ENCODE measurements around the gene TAAR2. TPM values are rescaled to one million over a fixed set of nuclear protein-coding genes. Genes with fewer than 3 reads are reported as not detected.

Gene TAAR2
- not detected for total RNA-seq

DNA sequence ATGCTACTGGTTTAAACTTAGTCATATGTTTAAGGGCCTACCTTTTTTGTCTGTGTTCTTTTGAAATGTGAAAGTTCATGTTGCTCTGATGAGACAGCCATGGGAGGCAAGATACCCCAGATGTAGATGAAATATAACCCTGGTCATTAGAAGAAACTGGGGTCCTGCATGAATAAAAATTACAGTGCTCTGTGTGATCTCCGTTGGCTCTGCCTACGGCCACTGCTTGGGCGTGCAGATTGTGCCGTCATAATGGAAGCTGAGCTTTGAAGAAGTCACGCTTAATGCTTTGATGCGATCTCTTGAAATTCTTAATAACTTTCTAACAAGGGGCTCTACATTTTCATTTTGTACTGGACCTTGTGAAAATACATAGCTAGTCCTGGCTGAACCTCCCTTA is at the start of gene TAAR2:
Gene TAAR2 (minus strand): TSS at position 101 of the 400 bp plus-strand sequence. CDS start 0 bp downstream, at position 101.
- H3K27ac ChIP-seq = no peak within 1 kb of the TSS
- H3K27me3 ChIP-seq = peaks cover 0 to 2% (median 0%) of the 10 kb centered on the region in 3 donors
- intact Hi-C loops (cut with DNase I; ENCODE audit: low total_unique reads) (no loop called here), in situ Hi-C loops (cut with MboI; ENCODE audit: low sequenced_read_pairs in 4 of 4) (no loop called here)
- H3K4me1 ChIP-seq = no peaks in the 10 kb centered on the region
- TF ChIP-seq CTCF (IDR thresholded peaks at IDR 0.05 in 4 of 5, conservative IDR thresholded peaks at IDR 0.05 in 1 of 5) (no peak), POLR2A (IDR thresholded peaks at IDR 0.05) (no peak)
- H3K9me3 ChIP-seq = no peaks in the 10 kb centered on the region
- no peak for ATAC-seq
- no peak for DNase-seq
- no peak within 1 kb of the TSS for H3K4me3 ChIP-seq
- H3K36me3 ChIP-seq = no peaks in the 10 kb centered on the region

DNA sequence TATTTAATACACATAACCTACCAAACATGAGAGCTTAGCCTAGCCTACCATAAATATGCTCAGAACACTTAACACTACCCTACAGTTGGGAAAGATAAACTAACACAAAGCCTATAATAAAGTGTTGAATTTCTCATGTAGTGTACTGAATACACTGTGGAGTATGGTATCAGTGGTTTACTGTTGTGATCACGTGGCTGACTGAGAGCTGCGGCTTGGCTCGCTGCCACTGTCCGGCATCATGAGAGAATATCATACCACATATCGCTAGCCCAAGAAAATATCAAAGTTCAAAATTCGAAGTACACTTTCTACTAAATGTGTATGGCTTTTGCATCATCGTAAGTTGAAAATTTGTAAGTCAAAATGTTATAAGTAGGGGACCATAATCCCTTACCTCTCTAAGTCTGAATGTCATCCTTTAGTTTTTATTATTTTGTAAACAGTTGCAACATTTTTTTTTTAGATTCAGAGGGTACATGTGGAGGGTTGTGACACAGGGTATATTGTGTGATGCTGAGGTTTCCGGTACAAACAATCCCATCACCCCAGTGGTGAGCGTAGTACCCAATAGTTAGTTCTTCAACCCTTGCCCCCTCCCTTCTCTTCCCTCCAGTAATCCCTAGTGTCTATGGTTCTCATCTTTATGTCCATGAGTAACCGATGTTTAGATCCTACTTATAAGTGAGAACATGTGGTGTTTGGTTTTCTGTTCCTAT is 49.5 kb upstream of the TAAR2 start:
- Histone ChIP-seq H3K27ac (no peak overlapping the region), H3K27me3 (peaks cover 0 to 3% (median 0%) of the 10 kb centered on the region in 3 donors), H3K4me3 (no peak overlapping the region), H3K9me3 (no peaks in the 10 kb centered on the region), H3K4me1 (peaks cover 0 to 3% of the 10 kb centered on the region in 2 donors), H3K36me3 (no peaks in the 10 kb centered on the region)
- no peak for ATAC-seq
- TF ChIP-seq CTCF (IDR thresholded peaks at IDR 0.05 in 4 of 5, conservative IDR thresholded peaks at IDR 0.05 in 1 of 5) = no peak
- TF ChIP-seq POLR2A (IDR thresholded peaks at IDR 0.05) = no peak
- no peak for DNase-seq
- in situ Hi-C loops (cut with MboI; ENCODE audit: low sequenced_read_pairs in 4 of 4) = no loop called here
- intact Hi-C loops (cut with DNase I; ENCODE audit: low total_unique reads) = no loop called here

DNA sequence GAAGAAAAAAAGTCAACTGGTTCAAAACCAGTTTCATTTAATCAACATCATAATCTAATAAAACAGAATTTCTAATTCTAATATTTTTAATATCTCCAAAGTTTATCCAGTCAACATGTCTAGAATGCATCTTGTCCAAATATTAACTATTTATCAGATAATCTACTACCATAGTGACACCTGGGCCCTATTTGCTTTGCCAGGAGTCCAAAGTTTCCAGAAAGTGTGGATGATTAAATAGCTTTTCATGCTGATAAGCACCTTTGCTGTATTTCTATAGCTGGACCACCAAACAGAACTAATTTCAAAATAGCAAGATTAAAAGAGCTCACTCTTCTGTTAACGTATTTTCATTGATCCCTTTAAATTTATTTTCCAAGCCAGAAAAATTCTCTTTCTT is 47.2 kb upstream of the TAAR2 start:
- Histone ChIP-seq H3K36me3 (no peaks in the 10 kb centered on the region), H3K27ac (no peak overlapping the region), H3K9me3 (no peaks in the 10 kb centered on the region), H3K4me1 (peaks cover 0 to 3% of the 10 kb centered on the region in 2 donors), H3K27me3 (no peaks in the 10 kb centered on the region), H3K4me3 (no peak overlapping the region)
- ATAC-seq (no peak), DNase-seq (no peak)
- intact Hi-C loops (cut with DNase I; ENCODE audit: low total_unique reads) = no loop called here
- in situ Hi-C loops (cut with MboI; ENCODE audit: low sequenced_read_pairs in 4 of 4) = no loop called here
- TF ChIP-seq POLR2A (IDR thresholded peaks at IDR 0.05) (no peak), CTCF (IDR thresholded peaks at IDR 0.05 in 4 of 5, conservative IDR thresholded peaks at IDR 0.05 in 1 of 5) (no peak)

GRCh38 chr6:132669690-132670291 is 45.7 kb upstream of the TAAR2 start:
- H3K4me3 ChIP-seq = no peak overlapping the region
- H3K36me3 ChIP-seq = no peaks in the 10 kb centered on the region
- in situ Hi-C loops (cut with MboI; ENCODE audit: low sequenced_read_pairs in 4 of 4) (no loop called here), intact Hi-C loops (cut with DNase I; ENCODE audit: low total_unique reads) (no loop called here)
- H3K27me3 ChIP-seq = no peaks in the 10 kb centered on the region
- H3K4me1 ChIP-seq = peaks cover 0 to 3% of the 10 kb centered on the region in 2 donors
- no peak for DNase-seq
- no peak overlapping the region for H3K27ac ChIP-seq
- H3K9me3 ChIP-seq = no peaks in the 10 kb centered on the region
- peak in 1 of 2 donors; percentile 39 for ATAC-seq
- TF ChIP-seq CTCF (IDR thresholded peaks at IDR 0.05 in 4 of 5, conservative IDR thresholded peaks at IDR 0.05 in 1 of 5) (peak in 2 of 5 experiments; percentile 29 to 44), POLR2A (IDR thresholded peaks at IDR 0.05) (no peak)

Data from gastrocnemius medialis (tissue), 4 donors.